Liver (tissue), 9 donors: Measurements from ENCODE around the gene IL32. TPM values are rescaled to one million over a fixed set of nuclear protein-coding genes. Genes with fewer than 3 reads are reported as not detected.
A peak's percentile ranks its signal among the peaks of the same experiment; 100 is the strongest.

ENCODE experiments used
- DNase-seq: peaks from one replicate; pipeline ENCODE4 v3.0.0-alpha.2; 2017; ENCODE audit warnings: low spot score
- H3K27ac ChIP-seq, 2 donors: one replicate each; pipeline ENCODE4 v1.7.0; 2013; ENCODE audit warnings: inconsistent platforms in 2 of 2, low read length in 2 of 2, control low read depth in 1 of 2, low read depth in 1 of 2, mild to moderate bottlenecking in 1 of 2
- H3K27me3 ChIP-seq, 4 donors: one replicate each; pipeline versions ENCODE4 v1.6.1 to v1.7.0; 2013; ENCODE audit warnings: low read length in 3 of 4, inconsistent platforms in 1 of 4, mild to moderate bottlenecking in 1 of 4, moderate library complexity in 1 of 4; ENCODE audit not compliant: control insufficient read depth in 4 of 4, insufficient read depth in 4 of 4
- H3K36me3 ChIP-seq, 4 donors: one replicate each; pipeline versions ENCODE4 v1.6.1 to v1.7.0; 2013; ENCODE audit warnings: low read length in 3 of 4, mild to moderate bottlenecking in 3 of 4, low read depth in 1 of 4, moderate library complexity in 1 of 4; ENCODE audit not compliant: control insufficient read depth in 4 of 4, insufficient read depth in 3 of 4
- H3K4me1 ChIP-seq, 4 donors: one replicate each; pipeline versions ENCODE4 v1.6.1 to v1.7.0; 2013; ENCODE audit warnings: low read length in 3 of 4, mild to moderate bottlenecking in 3 of 4, moderate library complexity in 1 of 4; ENCODE audit not compliant: control insufficient read depth in 4 of 4, insufficient read depth in 4 of 4
- H3K4me3 ChIP-seq, 3 donors: one replicate each; pipeline versions ENCODE4 v1.6.1 to v1.7.0; 2013; ENCODE audit warnings: low read length in 3 of 3, control low read depth in 1 of 3, low read depth in 1 of 3, mild to moderate bottlenecking in 1 of 3
- H3K9ac ChIP-seq, 2 donors: one replicate each; pipeline ENCODE4 v1.7.0; 2013; ENCODE audit warnings: low read length in 2 of 2, mild to moderate bottlenecking in 2 of 2, moderate library complexity in 2 of 2, control low read depth in 1 of 2, low read depth in 1 of 2
- H3K9me3 ChIP-seq, 4 donors: one replicate each; pipeline versions ENCODE4 v1.6.1 to v1.7.0; 2013; ENCODE audit warnings: low read length in 3 of 4; ENCODE audit not compliant: control insufficient read depth in 4 of 4
- EGR1 ChIP-seq, 2 donors: IDR thresholded peaks; 2 replicates each; pipeline ENCODE4 v1.6.1; 2016 to 2018; ENCODE audit warnings: antibody characterized with exemption in 2 of 2, low read depth in 2 of 2
- FOXA1 ChIP-seq: IDR thresholded peaks from 2 replicates; pipeline ENCODE4 v1.6.1; 2016; ENCODE audit warnings: antibody characterized with exemption
- FOXA2 ChIP-seq: IDR thresholded peaks from 2 replicates; pipeline ENCODE4 v1.6.1; 2016; ENCODE audit warnings: antibody characterized with exemption
- HNF4A ChIP-seq, 2 donors: conservative IDR thresholded peaks; 2 replicates each; pipeline ENCODE4 v1.6.1; 2016; ENCODE audit warnings: antibody characterized with exemption in 2 of 2, mild to moderate bottlenecking in 2 of 2
- HNF4G ChIP-seq: IDR thresholded peaks from 2 replicates; pipeline ENCODE4 v1.6.1; 2016; ENCODE audit warnings: antibody characterized with exemption
- RAD21 ChIP-seq, 2 donors: IDR thresholded peaks; 2 replicates each; pipeline ENCODE4 v1.6.1; 2016; ENCODE audit warnings: antibody characterized with exemption in 2 of 2, mild to moderate bottlenecking in 2 of 2
- RXRA ChIP-seq, 2 donors: IDR thresholded peaks; 2 replicates each; pipeline ENCODE4 v1.6.1; 2017 to 2018; ENCODE audit warnings: antibody characterized with exemption in 2 of 2, mild to moderate bottlenecking in 1 of 2
- SP1 ChIP-seq: IDR thresholded peaks from 2 replicates; pipeline ENCODE4 v1.6.1; 2018; ENCODE audit warnings: antibody characterized with exemption, mild to moderate bottlenecking
- TAF1 ChIP-seq: conservative IDR thresholded peaks from 2 replicates; pipeline ENCODE4 v1.6.1; 2016; ENCODE audit warnings: antibody characterized with exemption, mild to moderate bottlenecking
- WGBS: extraction: QIAGEN DNeasy Blood & Tissue Kit; methylation state at CpG from one replicate; pipeline ENCODE4 v1.1.7; 2013; 5-methylcytosine and 5-hydroxymethylcytosine counted together
- polyA plus RNA-seq, 2 donors: library from polyadenylated mRNA; stranded (reverse) in 1 of 2; unstranded in 1 of 2; fragments of 200-250 nt in 1 of 2; fragments of >200 nt in 1 of 2; fragmentation: Nextera tagmentation in 1 of 2; extraction: Ambion mirVana in 1 of 2; gene quantifications; one replicate each; pipeline versions ENCODE4 v1.2.1 to v1.2.3, GENCODE V29; 2013 to 2015
- total RNA-seq, 2 donors: library from RNA; depleted of rRNA; stranded (reverse); fragments of >200 nt; gene quantifications; one replicate each; pipeline ENCODE4 v1.2.3, GENCODE V29; 2014
- TF ChIP-seq, protein P1 (sequence below): IDR thresholded peaks from 2 replicates; pipeline ENCODE4 v1.6.1; 2016; ENCODE audit warnings: antibody characterized with exemption
- TF ChIP-seq, protein P2 (sequence below): IDR thresholded peaks from 2 replicates; pipeline ENCODE4 v1.6.1; 2016; ENCODE audit warnings: antibody characterized with exemption
- TF ChIP-seq, protein P3 (sequence below): IDR thresholded peaks from 2 replicates; pipeline ENCODE4 v1.6.1; 2016; ENCODE audit warnings: antibody characterized with exemption
- TF ChIP-seq, protein P4 (sequence below): fragments of 150-350 bp; IDR thresholded peaks from 2 replicates; pipeline ENCODE4 v1.5.1; 2017; ENCODE audit warnings: improper control_type of control experiment, low read depth, low read length; ENCODE audit not compliant: missing input control
- donor health status: healthy.
- donor health status: healthy.
- donor health status: healthy.
- donor health status: healthy.
- donor health status: healthy.

Gene IL32
- total and polyA plus RNA-seq, 4 donors: 8.6 to 328 (median 196) TPM

DNA sequence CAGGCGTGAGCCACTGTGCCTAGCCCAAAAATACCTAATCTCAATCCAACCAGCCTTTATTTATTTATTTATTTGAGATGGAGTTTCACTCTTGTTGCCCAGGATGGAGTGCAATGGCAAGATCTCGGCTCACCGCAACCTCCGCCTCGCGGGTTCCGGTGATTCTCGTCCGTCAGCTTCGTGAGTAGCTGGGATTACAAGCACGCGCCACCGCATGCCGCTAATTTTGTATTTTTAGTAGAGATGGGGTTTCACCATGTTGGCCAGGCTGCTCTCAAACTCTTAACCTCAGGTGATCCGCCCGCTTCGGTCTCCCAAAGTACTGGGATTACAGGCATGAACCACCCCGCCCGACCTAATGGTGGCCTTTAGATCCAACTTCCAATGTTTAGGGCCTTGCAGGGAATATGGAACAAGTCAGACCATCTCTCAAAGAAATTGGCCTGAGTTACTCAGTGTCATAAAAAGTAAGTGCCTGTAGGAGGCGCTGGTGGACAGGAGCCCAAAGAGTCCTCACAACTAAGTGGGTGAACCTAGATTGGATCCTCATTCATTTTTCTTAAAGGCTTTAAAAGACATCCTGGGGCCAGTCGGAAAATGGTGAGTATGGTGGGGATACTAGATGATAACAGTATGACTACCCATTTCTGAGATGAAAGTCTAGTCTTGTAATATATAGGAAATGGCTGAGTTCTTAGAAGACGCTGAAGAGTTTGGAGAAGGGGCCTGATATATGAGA lies 29.0 kb downstream of the IL32 start:
- Histone ChIP-seq H3K4me1 (peaks cover 0 to 7% (median 6%) of the 10 kb centered on the region in 4 donors), H3K9ac (no peak overlapping the region), H3K9me3 (no peaks in the 10 kb centered on the region), H3K27ac (no peak overlapping the region), H3K36me3 (no peaks in the 10 kb centered on the region), H3K4me3 (no peak overlapping the region), H3K27me3 (no peaks in the 10 kb centered on the region)
- DNase-seq: no peak
- TF ChIP-seq FOXA1 (no peak), TAF1 (no peak), FOXA2 (no peak), RAD21 (IDR thresholded peaks at IDR 0.05) (peak; percentile 63 to 72), HNF4G (no peak), RXRA (IDR thresholded peaks at IDR 0.05) (no peak), HNF4A (conservative IDR thresholded peaks at IDR 0.05) (no peak), EGR1 (IDR thresholded peaks at IDR 0.05; ENCODE audit: low read depth in 2 of 2) (no peak), SP1 (no peak)
- TF ChIP-seq, protein P1, sequence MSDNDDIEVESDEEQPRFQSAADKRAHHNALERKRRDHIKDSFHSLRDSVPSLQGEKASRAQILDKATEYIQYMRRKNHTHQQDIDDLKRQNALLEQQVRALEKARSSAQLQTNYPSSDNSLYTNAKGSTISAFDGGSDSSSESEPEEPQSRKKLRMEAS: no peak
- TF ChIP-seq, protein P2, sequence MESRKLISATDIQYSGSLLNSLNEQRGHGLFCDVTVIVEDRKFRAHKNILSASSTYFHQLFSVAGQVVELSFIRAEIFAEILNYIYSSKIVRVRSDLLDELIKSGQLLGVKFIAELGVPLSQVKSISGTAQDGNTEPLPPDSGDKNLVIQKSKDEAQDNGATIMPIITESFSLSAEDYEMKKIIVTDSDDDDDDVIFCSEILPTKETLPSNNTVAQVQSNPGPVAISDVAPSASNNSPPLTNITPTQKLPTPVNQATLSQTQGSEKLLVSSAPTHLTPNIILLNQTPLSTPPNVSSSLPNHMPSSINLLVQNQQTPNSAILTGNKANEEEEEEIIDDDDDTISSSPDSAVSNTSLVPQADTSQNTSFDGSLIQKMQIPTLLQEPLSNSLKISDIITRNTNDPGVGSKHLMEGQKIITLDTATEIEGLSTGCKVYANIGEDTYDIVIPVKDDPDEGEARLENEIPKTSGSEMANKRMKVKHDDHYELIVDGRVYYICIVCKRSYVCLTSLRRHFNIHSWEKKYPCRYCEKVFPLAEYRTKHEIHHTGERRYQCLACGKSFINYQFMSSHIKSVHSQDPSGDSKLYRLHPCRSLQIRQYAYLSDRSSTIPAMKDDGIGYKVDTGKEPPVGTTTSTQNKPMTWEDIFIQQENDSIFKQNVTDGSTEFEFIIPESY: no peak
- TF ChIP-seq, protein P3, sequence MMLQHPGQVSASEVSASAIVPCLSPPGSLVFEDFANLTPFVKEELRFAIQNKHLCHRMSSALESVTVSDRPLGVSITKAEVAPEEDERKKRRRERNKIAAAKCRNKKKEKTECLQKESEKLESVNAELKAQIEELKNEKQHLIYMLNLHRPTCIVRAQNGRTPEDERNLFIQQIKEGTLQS: no peak
- TF ChIP-seq, protein P4, sequence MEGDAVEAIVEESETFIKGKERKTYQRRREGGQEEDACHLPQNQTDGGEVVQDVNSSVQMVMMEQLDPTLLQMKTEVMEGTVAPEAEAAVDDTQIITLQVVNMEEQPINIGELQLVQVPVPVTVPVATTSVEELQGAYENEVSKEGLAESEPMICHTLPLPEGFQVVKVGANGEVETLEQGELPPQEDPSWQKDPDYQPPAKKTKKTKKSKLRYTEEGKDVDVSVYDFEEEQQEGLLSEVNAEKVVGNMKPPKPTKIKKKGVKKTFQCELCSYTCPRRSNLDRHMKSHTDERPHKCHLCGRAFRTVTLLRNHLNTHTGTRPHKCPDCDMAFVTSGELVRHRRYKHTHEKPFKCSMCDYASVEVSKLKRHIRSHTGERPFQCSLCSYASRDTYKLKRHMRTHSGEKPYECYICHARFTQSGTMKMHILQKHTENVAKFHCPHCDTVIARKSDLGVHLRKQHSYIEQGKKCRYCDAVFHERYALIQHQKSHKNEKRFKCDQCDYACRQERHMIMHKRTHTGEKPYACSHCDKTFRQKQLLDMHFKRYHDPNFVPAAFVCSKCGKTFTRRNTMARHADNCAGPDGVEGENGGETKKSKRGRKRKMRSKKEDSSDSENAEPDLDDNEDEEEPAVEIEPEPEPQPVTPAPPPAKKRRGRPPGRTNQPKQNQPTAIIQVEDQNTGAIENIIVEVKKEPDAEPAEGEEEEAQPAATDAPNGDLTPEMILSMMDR: peak; percentile 37
- 86% methylated on average over 22 of the region's 22 CpGs for WGBS

DNA sequence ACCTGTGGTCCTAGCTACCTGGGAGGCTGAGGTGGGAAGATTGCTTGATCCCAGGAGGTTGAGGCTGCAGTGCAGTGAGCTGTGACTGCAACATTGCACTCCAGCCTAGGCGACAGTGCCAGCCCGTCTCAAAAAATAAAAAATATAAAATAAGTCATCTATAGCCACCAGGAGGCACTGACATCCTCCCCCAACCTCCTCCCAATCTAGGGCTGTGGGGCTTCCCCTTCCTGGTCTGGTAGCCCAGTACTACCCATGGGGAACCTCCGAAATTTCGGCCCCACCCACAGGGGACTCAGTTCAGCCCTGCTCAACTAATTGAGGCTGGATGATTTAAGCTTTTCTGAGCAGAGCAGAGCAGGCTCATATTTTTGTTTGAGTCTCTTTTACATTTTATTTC lies 30.4 kb downstream of the IL32 start:
- Histone ChIP-seq H3K4me3 (no peak overlapping the region), H3K27ac (no peak overlapping the region), H3K4me1 (peaks cover 0 to 16% (median 7%) of the 10 kb centered on the region in 4 donors), H3K27me3 (no peaks in the 10 kb centered on the region), H3K9ac (no peak overlapping the region), H3K9me3 (no peaks in the 10 kb centered on the region), H3K36me3 (no peaks in the 10 kb centered on the region)
- no peak for DNase-seq
- TF ChIP-seq RAD21 (IDR thresholded peaks at IDR 0.05): peak; percentile 27 to 52
- no peak for TF ChIP-seq SP1
- WGBS: 49% methylated on average over 4 of the region's 4 CpGs

DNA sequence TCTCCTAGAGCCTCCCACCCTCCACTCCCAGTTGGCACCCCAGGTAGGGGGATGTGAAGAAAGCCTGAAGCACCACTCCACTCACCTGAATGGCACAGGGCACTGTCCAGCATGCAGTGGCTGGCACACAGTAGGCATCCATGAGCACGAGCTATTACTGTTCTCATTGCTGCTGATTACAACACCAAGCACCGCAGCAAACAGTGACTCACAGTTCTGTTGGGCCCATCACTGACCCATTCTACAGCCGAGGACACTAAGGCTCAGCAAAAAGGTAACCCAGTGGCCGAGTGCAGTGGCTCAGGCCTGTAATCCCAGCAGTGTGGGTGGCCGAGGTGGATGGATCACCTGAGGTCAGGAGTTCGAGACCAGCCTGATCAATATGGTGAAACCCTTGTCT lies 30.9 kb downstream of the IL32 start:
- no peak overlapping the region for H3K4me3 ChIP-seq
- H3K9me3 ChIP-seq: no peaks in the 10 kb centered on the region
- peaks cover 0 to 16% (median 7%) of the 10 kb centered on the region in 4 donors for H3K4me1 ChIP-seq
- H3K9ac ChIP-seq: no peak overlapping the region
- no peaks in the 10 kb centered on the region for H3K27me3 ChIP-seq
- H3K27ac ChIP-seq: no peak overlapping the region
- 84% methylated on average over 6 of the region's 6 CpGs for WGBS
- DNase-seq: no peak
- no peaks in the 10 kb centered on the region for H3K36me3 ChIP-seq
- no peak for TF ChIP-seq TAF1
- TF ChIP-seq, protein P4: no peak
- TF ChIP-seq, protein P3: no peak
- TF ChIP-seq, protein P2: no peak
